Non-pigmented ciliary epithelial cell (primary cell): ENCODE results near the gene SRRM4.
"Not testable (repeated sequence)": the region's sequence is repeated elsewhere in the genome, so short reads cannot be mapped to it uniquely, and the experiment has no call there.

Source experiments
- DNase-seq: peaks from one replicate; pipeline ENCODE4 v3.0.0-alpha.2; 2010; ENCODE audit warnings: low read depth

The SRRM4 gene, protein sequence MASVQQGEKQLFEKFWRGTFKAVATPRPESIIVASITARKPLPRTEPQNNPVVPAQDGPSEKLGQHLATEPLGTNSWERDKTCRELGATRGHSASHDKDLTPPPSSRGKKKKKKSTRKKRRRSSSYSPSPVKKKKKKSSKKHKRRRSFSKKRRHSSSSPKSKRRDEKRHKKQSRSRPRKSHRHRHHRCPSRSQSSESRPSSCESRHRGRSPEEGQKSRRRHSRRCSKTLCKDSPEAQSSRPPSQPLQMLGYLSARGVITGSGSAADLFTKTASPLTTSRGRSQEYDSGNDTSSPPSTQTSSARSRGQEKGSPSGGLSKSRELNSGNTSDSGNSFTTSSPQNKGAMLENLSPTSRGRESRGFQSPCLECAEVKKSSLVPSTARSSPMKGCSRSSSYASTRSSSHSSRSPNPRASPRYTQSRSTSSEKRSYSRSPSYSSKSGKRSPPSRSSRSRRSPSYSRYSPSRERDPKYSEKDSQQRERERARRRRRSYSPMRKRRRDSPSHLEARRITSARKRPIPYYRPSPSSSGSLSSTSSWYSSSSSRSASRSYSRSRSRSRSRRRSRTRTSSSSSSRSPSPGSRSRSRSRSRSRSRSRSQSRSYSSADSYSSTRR

DNA sequence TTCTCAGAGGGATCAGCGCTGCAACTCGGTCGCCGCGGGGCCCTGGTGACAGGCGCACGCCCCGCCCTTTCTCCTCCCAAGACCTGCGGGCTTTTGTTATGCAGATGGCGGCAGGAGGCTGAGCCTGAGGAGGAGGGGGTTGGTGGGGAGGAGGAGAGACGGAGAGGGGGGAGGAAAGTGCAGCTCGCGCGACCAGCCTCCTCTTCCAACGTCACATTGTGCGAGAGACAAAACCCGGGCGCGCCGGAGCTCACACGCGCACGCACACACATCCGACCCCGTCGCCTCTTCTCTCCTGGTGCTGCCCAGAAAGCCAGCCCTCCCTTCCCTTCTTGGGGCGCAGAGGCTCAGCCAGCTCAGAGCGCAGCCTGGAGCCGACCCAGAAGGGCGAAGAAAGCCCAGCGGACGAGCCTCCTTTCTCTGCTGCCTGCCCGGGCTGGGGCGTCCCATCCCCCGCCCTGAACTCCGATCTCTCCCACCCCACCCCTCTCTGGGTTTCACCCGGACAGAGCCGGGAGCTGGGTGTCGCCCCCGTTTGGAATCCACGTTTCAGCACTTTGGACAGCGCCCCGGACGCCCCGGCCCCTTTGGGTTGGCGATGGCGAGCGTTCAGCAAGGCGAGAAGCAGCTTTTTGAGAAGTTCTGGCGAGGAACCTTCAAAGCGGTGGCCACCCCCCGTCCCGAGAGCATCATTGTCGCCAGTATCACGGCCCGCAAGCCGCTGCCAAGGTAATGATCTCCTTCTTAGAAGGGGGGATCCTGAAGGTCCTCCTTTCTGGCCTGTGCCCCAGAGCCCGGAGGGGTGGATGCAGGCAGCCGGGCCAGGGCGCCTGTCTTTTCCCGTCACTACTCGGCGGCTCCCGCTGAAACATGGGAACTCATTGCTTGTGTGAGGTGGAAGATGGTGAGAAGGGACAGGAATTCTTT is at the start of gene SRRM4:
SRRM4 (plus strand) TSS at position 257 of the 927 bp plus-strand sequence; CDS start at position 599, 342 bp downstream.
- no peak for DNase-seq

DNA sequence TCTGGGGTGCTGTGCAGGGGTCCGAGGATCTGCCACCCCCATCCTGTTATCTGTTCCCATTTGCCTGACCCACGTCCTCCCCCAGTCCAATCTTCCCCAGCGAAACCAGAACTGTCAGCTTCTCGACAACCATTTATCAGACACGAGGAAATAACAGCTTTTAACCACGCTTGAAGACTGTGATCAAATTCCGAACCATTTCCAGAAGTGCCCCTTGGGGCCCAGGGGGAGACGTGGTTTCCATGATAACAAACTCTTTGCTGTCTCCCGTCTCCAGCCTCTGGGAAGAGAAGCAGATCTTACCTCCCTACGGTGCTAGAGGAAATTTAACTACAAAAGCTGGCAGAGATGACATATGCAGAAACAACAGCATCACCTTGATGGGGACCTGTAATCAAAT is 35.1 kb upstream of the SRRM4 start:
- no peak for DNase-seq

DNA sequence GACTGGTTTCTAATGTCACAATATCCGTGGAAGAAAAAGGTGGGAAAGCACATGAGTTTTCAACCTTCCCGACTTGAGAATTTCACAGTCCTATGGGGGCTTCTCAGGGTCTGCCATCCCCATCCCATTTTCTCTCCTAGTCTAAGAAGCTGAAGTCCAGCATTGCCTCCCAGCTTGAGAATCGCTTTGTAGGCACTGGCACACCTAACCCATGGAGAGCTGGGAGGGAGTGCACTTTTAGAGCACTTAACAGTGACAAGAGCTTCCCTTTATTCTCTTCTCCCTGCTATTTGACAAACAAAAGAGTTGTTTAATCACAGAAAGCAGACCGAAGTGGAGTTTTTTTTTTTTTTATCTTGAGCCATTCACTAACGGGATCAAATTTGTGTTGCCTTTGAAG is 22.8 kb upstream of the SRRM4 start:
- DNase-seq: no peak

DNA sequence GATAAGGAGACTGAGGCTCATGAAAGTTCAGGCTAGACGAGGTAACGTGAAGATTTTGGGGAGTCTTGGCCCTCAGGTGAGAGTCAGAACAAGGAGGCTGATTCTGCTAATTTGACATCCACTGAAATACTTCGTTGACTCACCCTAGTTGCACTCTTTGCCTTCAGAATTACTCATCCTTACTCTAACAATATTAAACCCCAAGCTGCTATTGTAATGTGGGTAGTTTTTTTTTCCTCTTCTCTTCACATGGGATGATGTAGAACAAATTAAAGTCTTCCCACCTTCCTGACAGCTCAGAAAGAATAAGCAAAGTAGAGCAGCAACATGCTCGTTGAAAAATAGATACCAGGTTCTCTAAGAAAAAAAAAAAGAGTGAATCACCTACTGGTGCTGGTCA is 22.0 kb upstream of the SRRM4 start:
- no peak for DNase-seq

DNA sequence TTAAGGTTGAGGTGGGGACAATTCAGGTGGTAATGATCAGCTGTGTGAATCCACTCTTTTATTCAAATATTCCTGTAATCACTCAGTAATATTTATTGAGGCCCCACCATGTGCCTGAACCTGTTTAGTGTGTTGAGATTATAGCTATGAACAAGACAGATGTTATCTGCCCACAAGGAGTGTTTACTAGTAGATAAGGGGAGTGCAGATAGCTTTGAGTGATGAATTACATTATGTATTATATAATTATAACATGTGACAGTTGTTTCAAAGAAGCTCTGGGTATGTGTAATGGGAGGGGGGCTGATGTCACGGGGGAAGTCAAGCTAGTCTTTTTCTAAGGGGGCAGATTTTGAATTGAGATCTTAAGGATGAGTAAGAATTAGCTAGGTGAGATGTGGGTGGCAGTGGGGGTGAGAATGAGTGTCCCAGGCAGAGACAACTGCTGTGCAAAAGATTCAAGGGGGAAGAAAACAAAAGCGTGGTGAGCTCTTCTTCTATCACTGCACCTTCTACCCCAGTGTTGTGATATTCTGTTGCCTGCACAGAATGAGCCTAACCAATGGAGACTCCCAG is 21.3 kb upstream of the SRRM4 start:
- DNase-seq: no peak

DNA sequence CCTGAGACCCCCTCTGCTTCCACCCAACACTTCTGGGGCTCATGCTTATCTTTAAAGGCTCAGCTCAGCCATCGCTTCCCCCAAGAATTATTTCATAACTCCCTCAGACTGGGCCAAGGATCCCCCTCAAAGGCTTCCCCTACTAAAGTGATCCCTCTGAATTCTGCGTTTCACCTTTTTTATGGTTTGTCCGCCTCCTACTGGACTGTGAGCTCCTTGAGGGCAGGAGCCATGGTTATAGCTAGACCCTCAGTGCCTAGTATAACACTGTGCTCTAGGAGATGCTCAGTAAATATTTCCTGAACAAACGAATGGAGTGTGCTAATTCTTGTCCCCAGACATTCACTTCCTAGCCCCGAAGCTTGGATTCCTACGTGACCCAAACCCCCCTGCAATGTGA is 20.5 kb upstream of the SRRM4 start:
- DNase-seq: no peak

DNA sequence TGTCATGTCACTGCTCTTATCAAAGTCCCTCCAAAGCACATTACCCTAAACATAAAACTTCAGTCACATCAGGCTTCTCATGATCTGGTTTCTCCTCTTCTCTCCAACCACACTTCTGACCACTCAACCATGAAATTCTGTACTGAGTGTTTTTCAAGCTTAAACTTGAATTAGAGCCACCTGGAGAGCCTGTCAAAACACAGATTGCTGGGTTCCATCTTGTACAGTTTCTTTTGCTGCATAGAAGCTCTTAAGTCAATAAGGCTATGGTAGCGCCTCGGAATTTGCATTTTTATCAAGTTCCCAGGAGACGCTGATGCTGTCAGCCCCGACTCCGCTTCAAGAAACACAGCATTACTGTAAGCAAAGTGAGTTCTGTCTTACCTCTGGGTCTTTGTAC is 16.4 kb upstream of the SRRM4 start:
- DNase-seq: no peak

DNA sequence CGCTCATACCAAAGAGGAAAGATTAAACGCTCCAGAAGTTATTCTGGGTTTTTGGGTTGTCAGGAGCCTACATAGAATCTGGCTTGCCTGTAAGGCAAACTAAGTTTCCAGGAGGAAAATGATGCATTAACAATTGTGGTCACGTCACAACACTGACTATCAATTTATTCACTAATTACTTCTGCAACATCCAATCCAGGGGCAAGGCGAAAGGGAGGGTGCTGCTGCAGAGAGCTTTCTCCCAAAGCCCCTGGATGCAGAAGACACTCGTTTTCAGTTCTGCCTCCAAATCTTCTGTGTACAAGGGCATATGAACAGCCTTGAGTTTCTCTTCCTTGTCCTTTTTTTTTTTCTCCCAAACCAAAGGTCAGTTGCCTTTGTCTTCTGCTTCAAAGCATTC is 10.5 kb upstream of the SRRM4 start:
- no peak for DNase-seq

DNA sequence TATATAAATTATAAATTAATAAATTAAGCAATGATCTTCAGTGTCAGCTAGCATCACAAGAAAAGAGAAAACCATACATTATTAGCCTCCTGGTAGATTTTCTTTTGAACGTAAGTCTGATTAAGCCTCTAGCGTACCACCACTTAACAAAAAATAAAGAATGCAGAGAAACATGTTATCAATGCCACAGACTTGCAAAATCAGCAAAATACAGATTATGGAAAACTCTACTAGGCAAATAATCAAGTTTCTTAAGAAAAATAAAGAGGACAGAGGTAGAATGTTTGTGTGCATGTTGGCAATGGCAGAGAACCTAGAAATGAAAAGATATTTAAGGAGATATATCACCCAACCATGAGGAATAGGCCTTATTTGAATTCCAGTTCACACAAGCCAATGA is 8.4 kb upstream of the SRRM4 start:
- no peak for DNase-seq

DNA sequence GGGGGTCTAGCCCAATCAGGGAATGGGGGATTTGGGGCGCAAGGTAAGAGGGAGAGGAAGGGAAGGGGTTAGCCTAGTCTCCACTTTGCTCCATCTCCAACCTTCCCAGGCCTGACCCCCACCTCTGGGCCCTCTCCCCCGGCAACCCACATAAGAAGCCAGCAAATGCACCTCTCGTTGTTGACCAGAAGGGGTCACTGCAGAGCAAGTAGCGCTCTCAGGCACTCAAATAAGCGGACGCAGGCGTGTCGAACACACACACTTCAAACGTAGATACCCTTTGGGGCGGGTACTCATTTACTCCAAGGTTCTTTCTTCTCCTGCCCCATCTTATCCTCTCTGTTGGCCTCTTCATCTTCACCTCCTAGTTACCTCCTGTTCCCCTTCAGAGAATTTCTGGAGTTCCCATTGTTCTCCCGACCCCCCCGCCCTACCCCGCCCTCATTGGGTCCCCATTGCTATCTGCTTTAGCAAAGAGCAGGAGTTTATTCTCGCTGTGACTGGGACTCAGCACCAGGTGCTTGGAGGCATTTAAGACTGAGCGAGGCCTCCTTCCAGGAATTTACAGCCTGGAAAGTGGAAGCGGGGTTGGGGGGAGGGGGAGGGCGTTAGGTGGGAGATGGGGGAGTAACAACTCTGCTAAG is 1.5 kb upstream of the SRRM4 start:
- no peak for DNase-seq

DNA sequence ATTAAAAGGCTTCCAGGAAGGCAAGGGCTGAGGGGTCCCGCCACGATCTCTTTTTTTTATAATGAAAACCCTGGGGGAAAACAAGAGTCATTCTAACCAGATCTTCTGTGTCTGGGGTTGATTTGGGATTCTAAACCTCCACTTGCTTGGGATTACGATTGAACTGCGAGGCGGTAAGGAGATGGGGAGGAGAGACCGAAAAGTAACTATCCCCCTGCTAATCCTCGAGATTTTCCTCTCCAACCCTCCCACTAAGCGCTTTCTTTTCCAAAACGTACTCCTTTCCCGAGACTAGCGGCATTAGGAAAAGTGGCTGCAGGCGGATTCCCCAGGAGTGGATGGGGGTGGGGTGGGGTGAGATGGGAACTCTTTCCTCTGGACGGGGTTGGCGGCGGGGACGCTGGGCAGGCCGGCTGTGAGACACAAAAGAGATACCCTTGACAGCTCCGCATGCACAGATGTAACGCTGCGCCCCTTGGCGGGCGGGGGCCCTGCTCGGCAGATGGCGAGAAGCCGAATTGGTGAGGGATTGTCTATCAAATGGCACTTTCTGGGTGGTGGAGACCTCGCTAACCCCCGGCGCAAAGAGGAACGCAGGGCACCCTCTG is 830 bp upstream of the SRRM4 start:
- DNase-seq: no peak

DNA sequence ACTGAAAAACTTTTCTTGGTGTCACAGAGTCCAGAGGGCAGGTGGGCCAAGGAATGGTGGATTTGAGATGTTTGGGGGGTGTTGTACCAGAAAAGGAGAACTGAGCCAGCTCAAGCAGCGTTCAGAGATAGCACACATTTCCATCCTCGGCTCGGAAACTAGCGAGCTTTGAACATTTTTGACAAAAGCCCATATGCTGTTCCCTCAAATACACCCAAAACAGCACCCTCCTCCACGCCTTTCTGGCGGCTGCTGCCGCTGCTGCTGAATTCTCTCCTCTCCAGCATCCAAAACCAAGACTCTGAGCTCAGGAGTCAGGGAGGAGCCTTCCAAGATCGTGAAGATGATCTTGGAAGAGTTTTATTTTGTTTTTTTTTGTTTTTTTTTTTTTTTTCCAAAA is 961 bp downstream of the SRRM4 start:
- no peak for DNase-seq

DNA sequence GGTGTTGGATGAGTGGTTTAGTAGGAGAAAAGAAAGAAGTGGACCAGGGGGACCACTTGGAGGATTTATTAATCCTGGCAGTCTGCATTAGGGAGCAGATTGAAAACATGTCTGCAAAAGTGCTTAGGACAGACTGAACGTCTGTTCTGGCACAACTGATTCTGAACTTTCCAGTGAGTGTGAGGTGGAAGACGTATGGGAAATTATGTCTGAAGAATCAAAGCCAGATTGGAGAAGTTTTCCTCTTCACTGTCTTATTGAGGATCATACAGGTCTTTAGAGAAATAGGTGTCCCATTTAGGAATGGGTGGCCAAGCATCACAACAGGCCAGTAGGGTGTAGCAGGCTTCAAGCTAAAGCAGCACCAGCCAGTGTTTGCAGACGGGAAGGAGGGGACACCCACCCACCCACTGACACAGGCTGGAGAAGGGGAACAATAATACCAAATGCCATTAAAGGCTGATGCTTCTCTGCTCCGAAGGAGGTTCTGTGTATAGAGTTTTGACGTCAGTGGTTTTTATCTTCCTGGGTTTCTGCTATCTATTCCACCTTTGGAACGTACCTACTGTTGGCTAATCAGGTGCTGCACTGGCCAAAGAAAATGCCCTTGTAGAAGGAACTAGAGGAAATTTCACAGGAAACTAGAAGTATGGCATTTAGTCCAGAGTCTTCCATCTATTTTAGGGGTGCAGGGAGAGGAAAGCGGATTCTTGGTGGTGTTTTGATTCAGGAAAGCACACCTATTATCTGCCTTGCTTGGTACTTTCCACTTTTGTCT is 1.8 kb downstream of the SRRM4 start:
- no peak for DNase-seq

DNA sequence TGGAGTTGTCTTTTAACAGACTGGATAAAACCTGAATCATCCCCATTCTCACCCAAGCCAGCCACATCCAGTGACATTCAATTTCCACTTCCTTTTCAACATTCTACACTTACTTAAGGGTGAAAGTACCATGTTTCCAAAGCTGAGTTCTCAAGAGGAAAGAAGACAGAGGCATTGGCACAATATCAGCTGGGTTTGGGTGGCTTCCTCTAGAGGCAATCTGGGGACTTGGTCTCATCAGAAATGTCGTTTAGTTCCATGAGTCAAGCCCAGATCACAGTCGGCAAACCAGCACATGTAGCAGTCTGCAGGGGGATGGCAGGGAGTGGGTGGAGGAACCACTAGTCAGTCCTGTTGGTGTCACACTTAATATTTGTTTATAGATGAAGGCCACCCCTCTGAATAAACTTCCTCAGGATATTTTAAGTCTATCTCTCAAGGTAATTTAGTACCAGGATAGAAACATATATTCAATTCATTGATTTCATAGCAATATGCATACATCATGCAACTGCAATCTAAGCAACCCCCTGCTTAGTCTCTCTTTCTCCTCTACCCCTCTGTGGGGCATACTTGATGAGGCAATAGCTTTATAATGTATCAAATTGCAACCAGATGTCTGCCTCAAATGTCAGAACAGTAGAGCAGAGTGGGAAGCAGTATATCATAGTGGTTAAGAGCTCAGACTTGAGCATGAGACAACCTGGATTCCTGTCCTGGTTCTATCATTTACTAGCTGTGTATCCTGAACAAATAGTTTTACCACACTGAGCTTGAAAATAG is 3.0 kb downstream of the SRRM4 start:
- no peak for DNase-seq

DNA sequence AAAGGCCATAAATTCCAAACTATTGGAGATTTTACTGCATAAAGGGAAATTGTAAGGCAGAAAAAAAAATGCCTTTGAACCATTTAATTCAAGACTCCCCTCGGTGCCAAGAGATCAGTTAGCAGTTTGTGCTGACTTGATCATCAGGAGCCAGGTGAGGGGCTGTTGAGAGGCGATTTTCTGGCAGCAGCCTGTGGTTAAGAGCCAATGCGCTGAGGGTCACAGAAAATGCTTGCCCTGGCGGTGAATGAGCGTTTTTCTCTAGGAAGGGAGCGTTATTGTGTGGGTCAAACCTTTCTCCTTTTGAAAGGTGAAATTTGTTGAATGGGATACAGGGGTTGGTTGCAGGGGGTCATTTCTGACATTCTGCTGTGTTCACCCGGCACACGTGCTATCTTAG is 4.7 kb downstream of the SRRM4 start:
- no peak for DNase-seq

DNA sequence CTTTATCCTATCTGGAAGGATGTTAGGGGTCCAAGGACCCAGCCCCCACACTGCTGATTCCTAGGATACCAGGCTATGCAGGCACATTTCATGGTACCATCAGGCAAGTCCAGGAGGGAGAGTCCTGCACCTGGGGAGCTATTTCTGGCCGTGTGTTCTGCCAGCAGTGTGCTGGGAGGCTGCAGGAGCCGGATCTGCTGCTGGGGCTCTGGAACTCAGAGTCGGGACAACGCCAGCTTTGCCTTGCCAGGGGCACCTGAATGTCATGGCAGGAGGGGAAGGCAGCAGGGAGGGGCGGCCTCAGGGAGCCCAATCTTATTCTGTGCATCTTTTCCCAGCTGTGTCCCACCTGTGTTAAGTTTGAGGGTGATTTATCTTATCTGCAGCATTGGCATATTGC is 17.8 kb downstream of the SRRM4 start:
- no peak for DNase-seq

DNA sequence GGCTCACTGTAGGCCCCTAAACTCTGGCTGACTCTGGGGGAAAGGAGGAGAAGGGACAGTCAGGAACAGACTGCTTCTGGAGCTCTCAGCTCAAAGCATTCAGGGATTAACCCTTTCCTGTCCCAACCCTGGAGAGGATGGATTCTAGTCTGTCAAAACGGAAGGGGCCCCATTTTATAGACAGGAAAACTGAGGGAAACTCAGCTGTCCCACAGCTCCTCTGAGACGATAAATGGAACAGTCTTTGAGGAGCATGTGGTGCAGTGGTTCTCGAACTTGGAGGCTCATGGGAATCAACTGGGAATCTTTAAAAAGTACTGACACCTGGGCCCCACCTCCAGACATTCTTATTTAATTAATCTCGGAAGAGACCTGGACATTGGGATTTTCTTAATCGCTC is 23.7 kb downstream of the SRRM4 start:
- no peak for DNase-seq

DNA sequence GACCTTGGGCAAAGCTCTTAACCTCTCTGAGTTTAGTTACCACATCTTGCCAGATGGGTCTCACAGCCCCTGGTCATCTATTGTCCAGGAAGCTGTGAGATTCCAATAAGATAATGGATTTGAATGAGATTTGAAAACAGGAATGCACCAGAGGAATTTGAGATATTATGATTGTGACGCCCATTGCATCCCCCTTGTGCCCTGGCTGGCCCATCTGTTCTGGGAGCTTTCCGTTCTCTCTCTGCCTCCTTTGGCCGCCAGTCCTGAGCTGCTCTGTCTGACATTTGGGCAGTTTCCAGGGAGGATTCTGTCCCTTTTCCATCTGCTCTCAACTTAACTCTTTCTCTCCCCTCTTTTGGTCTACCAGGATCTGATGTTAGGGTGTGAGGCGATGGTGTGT is 24.6 kb downstream of the SRRM4 start:
- no peak for DNase-seq

DNA sequence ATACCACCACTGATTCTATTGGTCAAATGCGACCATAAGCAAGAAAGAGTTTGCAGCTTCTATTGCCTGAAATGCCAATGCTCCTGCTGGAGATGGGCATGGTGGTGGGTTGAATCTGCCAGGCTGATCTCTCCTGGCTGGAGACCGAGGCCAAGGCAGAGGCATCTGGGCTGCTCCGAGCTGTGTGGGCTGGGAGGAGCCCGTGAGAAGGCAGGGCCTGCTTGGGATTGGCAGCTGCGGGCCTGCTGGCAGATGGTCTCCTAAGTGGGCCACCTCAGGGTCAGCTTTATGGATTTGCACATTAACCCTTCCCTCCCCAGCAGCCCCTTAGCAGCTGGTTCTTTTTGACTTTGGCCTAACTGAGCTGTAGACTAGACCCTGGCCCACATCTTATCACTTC is 25.4 kb downstream of the SRRM4 start:
- DNase-seq: no peak

DNA sequence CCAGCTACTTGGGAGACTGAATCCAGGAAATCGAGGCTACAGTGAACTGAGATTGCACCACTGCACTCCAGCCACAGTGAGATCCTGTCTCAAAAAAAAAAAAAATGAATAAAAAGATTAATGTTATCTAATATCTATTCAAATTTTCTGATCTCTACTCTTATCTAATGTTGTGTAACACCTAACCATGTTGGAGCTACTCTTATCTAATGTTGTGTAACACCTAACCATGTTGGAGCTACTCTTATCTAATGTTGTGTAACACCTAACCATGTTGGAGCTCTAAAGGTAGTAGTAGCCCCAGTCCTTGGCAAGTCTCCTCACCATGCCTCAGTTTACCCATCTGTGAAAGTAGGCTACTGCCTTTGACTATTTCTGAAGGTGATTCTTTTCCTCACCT is 26.9 kb downstream of the SRRM4 start:
- DNase-seq: not testable (repeated sequence)
